Measurements from ENCODE around the gene PCNX2.

PCNX2 gene

GRCh38 chr1:233057836-233058235, 237.7 kb downstream of the PCNX2 start:
- no peak for DNase-seq (ENCODE audit: low spot score)

DNA sequence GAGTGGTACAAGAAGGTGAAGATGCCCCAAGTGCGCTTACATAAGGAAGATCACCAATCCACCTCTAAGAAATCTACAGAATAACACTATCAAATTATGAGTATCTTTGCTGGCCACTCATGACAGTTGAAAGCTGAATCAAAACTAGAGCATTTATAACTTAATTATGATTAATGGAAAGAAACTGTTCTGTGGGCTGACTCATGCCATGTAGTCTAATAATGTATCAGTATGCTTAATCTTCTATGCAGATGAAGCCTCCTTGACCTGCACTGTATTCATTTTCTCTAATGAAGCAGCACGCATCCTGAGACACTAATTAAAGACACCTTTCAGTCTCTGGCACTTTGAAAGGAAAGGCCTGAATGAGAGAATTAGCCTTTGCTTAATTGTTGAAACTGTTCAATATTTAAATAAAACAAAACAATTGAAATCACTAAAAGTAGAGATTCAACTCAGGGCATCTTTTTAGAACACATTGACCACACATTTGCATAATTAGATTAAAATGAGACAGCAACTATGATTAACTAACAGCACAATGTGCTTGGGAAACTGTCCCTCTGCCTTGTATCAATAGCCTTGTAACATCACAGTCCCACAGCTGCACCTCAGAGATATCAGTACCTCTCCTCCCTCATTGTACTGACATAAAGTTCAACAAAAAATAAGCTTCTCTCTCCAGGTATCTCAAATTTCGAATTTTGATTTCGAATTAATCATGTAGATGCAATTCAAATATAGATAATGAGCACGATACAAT, 239.5 kb downstream of the PCNX2 start:
- no peak for DNase-seq (ENCODE audit: low spot score)

GRCh38 chr1:233045588-233045987, 249.9 kb downstream of the PCNX2 start:
- no peak for DNase-seq (ENCODE audit: low spot score)

DNA sequence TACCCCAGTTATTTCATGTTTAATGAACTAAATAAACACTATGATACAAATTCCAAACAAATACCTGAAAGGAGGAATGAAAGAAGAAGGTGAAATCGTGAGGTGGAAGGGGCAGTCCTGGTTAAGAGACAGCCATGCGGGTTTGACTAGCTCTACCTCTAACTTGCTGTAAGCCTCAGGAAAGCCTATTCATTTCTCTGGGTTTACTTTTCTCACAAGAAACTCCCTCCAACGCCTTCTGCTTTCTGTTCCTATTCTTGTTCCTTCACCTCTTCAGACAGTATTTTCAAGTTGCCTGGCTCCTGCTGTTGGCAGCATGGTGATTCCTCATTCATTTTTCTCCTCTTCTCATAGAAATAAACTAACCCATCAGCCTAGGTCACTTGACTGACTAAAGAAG, 252.7 kb downstream of the PCNX2 start:
- no peak for DNase-seq (ENCODE audit: low spot score)

GRCh38 chr1:233040494-233040893, 255.0 kb downstream of the PCNX2 start:
- no peak for DNase-seq (ENCODE audit: low spot score)

GRCh38 chr1:233038581-233038980, 256.9 kb downstream of the PCNX2 start:
- no peak for DNase-seq (ENCODE audit: low spot score)

- no peak for DNase-seq (ENCODE audit: low spot score)
Measured at GRCh38 chr1:233037843-233038242, 257.7 kb downstream of the PCNX2 start.

DNA sequence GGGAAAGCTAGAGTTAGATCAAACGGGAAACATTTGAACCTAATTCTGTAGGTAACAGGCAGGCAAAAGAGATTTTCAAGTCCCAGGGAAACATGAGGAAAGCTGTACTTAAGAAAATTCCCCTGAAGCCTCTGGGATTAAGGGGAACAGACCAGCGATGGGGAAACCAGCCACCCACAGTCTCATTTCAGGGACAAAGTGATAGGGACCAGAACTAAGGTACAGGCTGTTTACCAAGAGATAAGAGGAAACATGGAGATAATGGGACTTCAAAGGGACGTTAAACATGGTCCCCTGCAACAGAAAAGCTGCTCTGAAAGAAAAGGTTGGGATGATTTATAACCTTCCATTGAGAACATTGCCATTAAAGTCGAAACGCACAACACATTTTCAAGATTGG, 260.7 kb downstream of the PCNX2 start:
- DNase-seq (ENCODE audit: low spot score): no peak

GRCh38 chr1:233033361-233033760, 262.2 kb downstream of the PCNX2 start:
- DNase-seq (ENCODE audit: low spot score): no peak

- DNase-seq (ENCODE audit: low spot score): no peak
Measured at GRCh38 chr1:233032916-233033315, 262.6 kb downstream of the PCNX2 start.

GRCh38 chr1:233031521-233031920, 264.0 kb downstream of the PCNX2 start:
- DNase-seq (ENCODE audit: low spot score): no peak

DNA sequence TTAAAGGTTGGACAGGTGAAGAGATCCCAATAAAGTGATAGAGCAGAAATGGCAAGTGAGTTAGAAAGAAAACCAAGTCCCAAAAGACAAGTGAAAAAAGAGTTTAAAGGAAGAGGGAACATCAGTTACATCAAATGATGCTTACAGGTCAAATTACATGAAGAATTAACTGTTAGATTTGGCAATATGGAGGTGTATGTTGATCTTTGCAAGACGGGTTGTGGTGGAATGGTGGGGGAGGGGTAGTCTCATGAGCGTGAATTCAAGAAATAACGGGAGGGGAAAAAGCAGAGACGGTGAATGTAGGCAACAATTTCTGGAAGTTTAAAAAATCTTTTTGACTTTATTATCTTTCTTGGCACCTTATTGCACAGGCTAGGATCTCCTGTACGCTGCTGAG, 268.5 kb downstream of the PCNX2 start:
- no peak for DNase-seq (ENCODE audit: low spot score)

GRCh38 chr1:233025567-233025966, 270.0 kb downstream of the PCNX2 start:
- no peak for DNase-seq (ENCODE audit: low spot score)

DNA sequence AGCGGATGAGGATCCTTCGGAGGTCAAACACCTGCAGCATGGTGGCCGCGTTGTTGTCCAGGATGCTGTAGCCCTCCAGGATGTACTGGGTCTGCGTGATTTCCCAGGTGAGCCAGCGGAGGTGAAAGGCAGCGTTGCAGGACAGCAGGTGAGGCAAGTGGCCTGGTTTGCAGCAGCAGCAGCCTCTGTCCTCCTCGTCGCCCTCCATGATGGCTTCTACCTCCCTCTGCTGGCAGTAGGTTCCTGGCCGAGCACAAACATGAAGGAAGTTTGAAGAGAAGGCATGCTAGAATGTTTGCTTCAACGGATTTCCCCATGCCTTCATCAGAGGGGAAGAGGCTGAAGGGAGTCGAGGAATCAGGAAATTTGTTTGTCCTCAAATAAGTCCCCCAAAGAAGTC, 270.4 kb downstream of the PCNX2 start:
- DNase-seq (ENCODE audit: low spot score): peak; percentile 12

- no peak for DNase-seq (ENCODE audit: low spot score)
Measured at GRCh38 chr1:233024199-233024598, 271.3 kb downstream of the PCNX2 start.

GRCh38 chr1:233022246-233022645, 273.3 kb downstream of the PCNX2 start:
- DNase-seq (ENCODE audit: low spot score): no peak

GRCh38 chr1:233020426-233020825, 275.1 kb downstream of the PCNX2 start:
- DNase-seq (ENCODE audit: low spot score): no peak

DNA sequence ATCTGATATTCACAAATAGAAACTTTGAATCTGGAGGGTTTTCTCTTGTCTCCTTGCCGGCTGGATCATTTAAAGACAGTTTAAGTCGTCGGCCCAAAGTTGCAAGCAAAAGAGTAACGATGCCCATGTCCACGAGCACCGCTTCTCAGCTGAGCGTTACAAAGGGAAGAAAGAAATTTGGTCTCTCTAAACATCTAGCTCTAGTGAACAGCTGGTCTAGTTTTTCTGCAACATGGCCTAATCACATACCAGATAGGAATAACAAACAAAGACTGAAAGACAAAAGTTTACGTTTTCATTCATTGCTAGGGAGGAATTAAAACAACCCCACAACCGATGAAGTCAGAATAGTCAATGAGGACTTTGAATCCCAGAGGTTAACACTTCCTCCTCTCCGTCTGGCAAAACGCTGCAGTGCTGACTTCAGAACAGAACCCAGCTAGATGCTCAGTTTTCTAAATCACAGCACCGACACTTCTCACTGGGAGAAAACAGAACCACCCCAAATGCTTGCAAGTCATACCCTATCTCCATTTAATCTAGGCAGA, 275.7 kb downstream of the PCNX2 start:
- no peak for DNase-seq (ENCODE audit: low spot score)

- DNase-seq (ENCODE audit: low spot score): no peak
Measured at GRCh38 chr1:233019083-233019482, 276.4 kb downstream of the PCNX2 start.

- DNase-seq (ENCODE audit: low spot score): no peak
Measured at GRCh38 chr1:233016798-233017197, 278.7 kb downstream of the PCNX2 start.

DNA sequence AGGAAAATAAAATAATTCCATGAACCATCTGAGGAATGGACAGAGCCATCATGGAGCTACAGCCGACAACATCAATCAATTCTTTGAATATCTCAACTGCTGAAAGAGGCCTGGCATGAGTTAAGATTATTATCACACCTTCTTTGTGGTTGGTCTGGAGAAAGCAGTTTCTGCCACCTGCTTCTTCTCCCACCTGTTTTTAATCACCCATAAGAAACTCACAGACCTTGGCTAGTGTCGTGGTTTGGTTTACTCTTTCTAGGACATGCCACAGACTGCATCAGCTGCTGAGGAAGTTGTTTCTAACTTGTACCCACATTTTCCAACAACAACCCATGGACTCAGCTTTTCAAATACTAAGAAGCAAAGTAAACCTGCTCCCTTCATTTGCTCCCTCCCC, 279.6 kb downstream of the PCNX2 start:
- no peak for DNase-seq (ENCODE audit: low spot score)

GRCh38 chr1:233012021-233012420, 283.5 kb downstream of the PCNX2 start:
- no peak for DNase-seq (ENCODE audit: low spot score)

- DNase-seq (ENCODE audit: low spot score): no peak
Measured at GRCh38 chr1:233010146-233010545, 285.4 kb downstream of the PCNX2 start.

- no peak for DNase-seq (ENCODE audit: low spot score)
Measured at GRCh38 chr1:233006541-233006973, 289.0 kb downstream of the PCNX2 start.
